GM18505 (cell line): ENCODE measurements around the gene ANXA6.

Experiments
- ATAC-seq: cut with Tn5 transposase; IDR thresholded peaks from one replicate; pipeline ENCODE4 v1.9.1; 2021; ENCODE audit not compliant: unreplicated experiment
- POLR2A ChIP-seq: IDR thresholded peaks from 4 replicates; pipeline ENCODE4 v1.6.1; 2011; ENCODE audit warnings: borderline replicate concordance; ENCODE audit not compliant: insufficient read depth, insufficient read length; ENCODE audit errors: extremely low read depth

ANXA6 gene

GRCh38 chr5:151125421-151125820 lies 32.2 kb downstream of the ANXA6 start:
- no peak for TF ChIP-seq POLR2A
- ATAC-seq = no peak

- no peak for TF ChIP-seq POLR2A
- peak; percentile 83 for ATAC-seq
Observed at GRCh38 chr5:151123897-151124751, 33.5 kb downstream of the ANXA6 start.

GRCh38 chr5:151122828-151123227 lies 34.8 kb downstream of the ANXA6 start:
- no peak for TF ChIP-seq POLR2A
- ATAC-seq = no peak

- no peak for ATAC-seq
- TF ChIP-seq POLR2A = no peak
Observed at GRCh38 chr5:151121665-151122064, 35.9 kb downstream of the ANXA6 start.

- ATAC-seq = no peak
- TF ChIP-seq POLR2A = no peak
Observed at GRCh38 chr5:151121095-151121494, 36.5 kb downstream of the ANXA6 start.

- ATAC-seq = no peak
- TF ChIP-seq POLR2A = no peak
Observed at GRCh38 chr5:151118913-151119575, 38.5 kb downstream of the ANXA6 start.

GRCh38 chr5:151115272-151115905 lies 42.2 kb downstream of the ANXA6 start:
- peak; percentile 41 for ATAC-seq
- TF ChIP-seq POLR2A = no peak

- TF ChIP-seq POLR2A = no peak
- no peak for ATAC-seq
Observed at GRCh38 chr5:151113651-151114050, 43.9 kb downstream of the ANXA6 start.

- no peak for ATAC-seq
- no peak for TF ChIP-seq POLR2A
Observed at GRCh38 chr5:151110992-151111391, 46.6 kb downstream of the ANXA6 start.

- no peak for TF ChIP-seq POLR2A
- no peak for ATAC-seq
Observed at GRCh38 chr5:151110122-151110681, 47.4 kb downstream of the ANXA6 start.

GRCh38 chr5:151108566-151108965 lies 49.0 kb downstream of the ANXA6 start:
- no peak for TF ChIP-seq POLR2A
- no peak for ATAC-seq

- no peak for ATAC-seq
- peak; percentile 24 for TF ChIP-seq POLR2A
Observed at GRCh38 chr5:151107738-151108520, 49.6 kb downstream of the ANXA6 start.

- no peak for ATAC-seq
- TF ChIP-seq POLR2A = no peak
Observed at GRCh38 chr5:151107084-151107483, 50.5 kb downstream of the ANXA6 start.
